ENCODE data around the gene UGGT2. TPM values are rescaled to one million over a fixed set of nuclear protein-coding genes. Genes with fewer than 3 reads are reported as not detected.
"Not testable (repeated sequence)": the region's sequence is repeated elsewhere in the genome, so short reads cannot be mapped to it uniquely, and the experiment has no call there.

The UGGT2 gene
- total RNA-seq, 1 donor from 2014 or later = 38.5 TPM

- TF ChIP-seq CTCF (conservative IDR thresholded peaks at IDR 0.05) = no peak
- DNase-seq (ENCODE audit: extremely low spot score, unreplicated experiment) = no peak
- Mint-ChIP-seq H3K27me3 (no peaks in the 10 kb centered on the region), H3K9me3 (no peaks in the 10 kb centered on the region), H3K27ac (no peak overlapping the region), H3K4me1 (ENCODE audit: unreplicated experiment) (peaks cover 4% of the 10 kb centered on the region), H3K4me3 (no peak overlapping the region), H3K36me3 (peaks cover 15% of the 10 kb centered on the region)
Observed at GRCh38 chr13:95783747-95784146, 269.5 kb downstream of the UGGT2 start.

- not testable (repeated sequence) for H3K4me1 Mint-ChIP-seq (ENCODE audit: unreplicated experiment); H3K4me3 Mint-ChIP-seq; DNase-seq (ENCODE audit: extremely low spot score, unreplicated experiment); H3K36me3 Mint-ChIP-seq; H3K9me3 Mint-ChIP-seq; H3K27me3 Mint-ChIP-seq; H3K27ac Mint-ChIP-seq
Observed at GRCh38 chr13:95781940-95782339, 271.3 kb downstream of the UGGT2 start.

- Mint-ChIP-seq H3K36me3 (peaks cover 1% of the 10 kb centered on the region), H3K9me3 (no peaks in the 10 kb centered on the region), H3K27me3 (no peaks in the 10 kb centered on the region), H3K27ac (no peak overlapping the region), H3K4me3 (no peak overlapping the region), H3K4me1 (ENCODE audit: unreplicated experiment) (no peaks in the 10 kb centered on the region)
- no peak for DNase-seq (ENCODE audit: extremely low spot score, unreplicated experiment)
- no peak for TF ChIP-seq CTCF (conservative IDR thresholded peaks at IDR 0.05)
Observed at GRCh38 chr13:95781016-95781415, 272.2 kb downstream of the UGGT2 start.

GRCh38 chr13:95779522-95779921 is 273.7 kb downstream of the UGGT2 start:
- H3K4me1 Mint-ChIP-seq (ENCODE audit: unreplicated experiment) = no peaks in the 10 kb centered on the region
- H3K36me3 Mint-ChIP-seq = no peaks in the 10 kb centered on the region
- no peaks in the 10 kb centered on the region for H3K9me3 Mint-ChIP-seq
- no peak for TF ChIP-seq CTCF (conservative IDR thresholded peaks at IDR 0.05)
- no peak for DNase-seq (ENCODE audit: extremely low spot score, unreplicated experiment)
- no peaks in the 10 kb centered on the region for H3K27me3 Mint-ChIP-seq
- no peak overlapping the region for H3K27ac Mint-ChIP-seq
- no peak overlapping the region for H3K4me3 Mint-ChIP-seq

- no peaks in the 10 kb centered on the region for H3K4me1 Mint-ChIP-seq (ENCODE audit: unreplicated experiment)
- H3K36me3 Mint-ChIP-seq = peaks cover 10% of the 10 kb centered on the region
- no peak overlapping the region for H3K27ac Mint-ChIP-seq
- TF ChIP-seq CTCF (conservative IDR thresholded peaks at IDR 0.05) = no peak
- no peaks in the 10 kb centered on the region for H3K9me3 Mint-ChIP-seq
- no peak overlapping the region for H3K4me3 Mint-ChIP-seq
- DNase-seq (ENCODE audit: extremely low spot score, unreplicated experiment) = no peak
- H3K27me3 Mint-ChIP-seq = no peaks in the 10 kb centered on the region
Observed at GRCh38 chr13:95771905-95772304, 281.3 kb downstream of the UGGT2 start.

GRCh38 chr13:95763601-95764000 is 289.6 kb downstream of the UGGT2 start:
- Mint-ChIP-seq H3K27me3 (no peaks in the 10 kb centered on the region), H3K36me3 (peaks cover 13% of the 10 kb centered on the region), H3K27ac (no peak overlapping the region), H3K4me3 (no peak overlapping the region), H3K4me1 (ENCODE audit: unreplicated experiment) (no peaks in the 10 kb centered on the region), H3K9me3 (no peaks in the 10 kb centered on the region)
- TF ChIP-seq CTCF (conservative IDR thresholded peaks at IDR 0.05) = no peak
- DNase-seq (ENCODE audit: extremely low spot score, unreplicated experiment) = no peak

GRCh38 chr13:95762626-95763025 is 290.6 kb downstream of the UGGT2 start:
- not testable (repeated sequence) for H3K4me3 Mint-ChIP-seq; H3K27me3 Mint-ChIP-seq; H3K9me3 Mint-ChIP-seq; H3K4me1 Mint-ChIP-seq (ENCODE audit: unreplicated experiment); H3K27ac Mint-ChIP-seq; DNase-seq (ENCODE audit: extremely low spot score, unreplicated experiment)
- peaks cover 17% of the 10 kb centered on the region for H3K36me3 Mint-ChIP-seq
